IPS-18a (cell line): ENCODE data around the gene FKBP10.

Source experiments
- H3K27ac ChIP-seq: one replicate; pipeline ENCODE4 v1.5.1; 2013; ENCODE audit warnings: low read length
- H3K27me3 ChIP-seq: one replicate; pipeline ENCODE4 v1.6.1; 2013; ENCODE audit warnings: mild to moderate bottlenecking, low read length; ENCODE audit not compliant: control insufficient read depth, insufficient read depth
- H3K36me3 ChIP-seq: one replicate; pipeline ENCODE4 v1.6.1; 2013; ENCODE audit warnings: low read depth, low read length; ENCODE audit not compliant: control insufficient read depth
- H3K4me1 ChIP-seq: one replicate; pipeline ENCODE4 v1.6.1; 2013; ENCODE audit warnings: low read depth, low read length; ENCODE audit not compliant: control insufficient read depth
- H3K4me3 ChIP-seq: one replicate; pipeline ENCODE4 v1.5.1; 2013; ENCODE audit warnings: low read length
- H3K9ac ChIP-seq: one replicate; pipeline ENCODE4 v1.6.1; 2013; ENCODE audit warnings: mild to moderate bottlenecking, low read length, moderate library complexity
- H3K9me3 ChIP-seq: one replicate; pipeline ENCODE4 v1.6.1; 2013; ENCODE audit warnings: low read depth, low read length; ENCODE audit not compliant: control insufficient read depth

FKBP10 gene

GRCh38 chr17:41785091-41785858 is 27.5 kb upstream of the FKBP10 start:
- no peaks in the 10 kb centered on the region for H3K36me3 ChIP-seq
- peak overlapping the region; percentile 77 for H3K27ac ChIP-seq
- H3K4me1 ChIP-seq = peaks cover 6% of the 10 kb centered on the region
- H3K9me3 ChIP-seq = no peaks in the 10 kb centered on the region
- no peaks in the 10 kb centered on the region for H3K27me3 ChIP-seq
- peak overlapping the region; percentile 78 for H3K4me3 ChIP-seq
- peak overlapping the region; percentile 90 for H3K9ac ChIP-seq

GRCh38 chr17:41785859-41786226 is 27.0 kb upstream of the FKBP10 start:
- no peaks in the 10 kb centered on the region for H3K9me3 ChIP-seq
- peak overlapping the region; percentile 75 for H3K27ac ChIP-seq
- peak overlapping the region; percentile 90 for H3K9ac ChIP-seq
- H3K27me3 ChIP-seq = no peaks in the 10 kb centered on the region
- peak overlapping the region; percentile 78 for H3K4me3 ChIP-seq
- H3K4me1 ChIP-seq = peaks cover 6% of the 10 kb centered on the region
- no peaks in the 10 kb centered on the region for H3K36me3 ChIP-seq

GRCh38 chr17:41786227-41787020 is 26.4 kb upstream of the FKBP10 start, which contains the start of gene JUP:
JUP (minus strand) TSS chr17:41786711; CDS start chr17:41771854, 14,857 bp downstream.
- no peaks in the 10 kb centered on the region for H3K36me3 ChIP-seq
- H3K9ac ChIP-seq = peak within 1 kb of the TSS; percentile 90
- H3K4me1 ChIP-seq = peaks cover 6% of the 10 kb centered on the region
- peak within 1 kb of the TSS; percentile 78 for H3K4me3 ChIP-seq
- H3K27ac ChIP-seq = peak within 1 kb of the TSS; percentile 75
- no peaks in the 10 kb centered on the region for H3K9me3 ChIP-seq
- no peaks in the 10 kb centered on the region for H3K27me3 ChIP-seq

GRCh38 chr17:41787021-41787418 is 25.8 kb upstream of the FKBP10 start:
- H3K9me3 ChIP-seq = no peaks in the 10 kb centered on the region
- no peaks in the 10 kb centered on the region for H3K27me3 ChIP-seq
- H3K9ac ChIP-seq = no peak overlapping the region
- no peak overlapping the region for H3K27ac ChIP-seq
- H3K4me1 ChIP-seq = peaks cover 6% of the 10 kb centered on the region
- H3K36me3 ChIP-seq = no peaks in the 10 kb centered on the region
- H3K4me3 ChIP-seq = no peak overlapping the region

- Histone ChIP-seq H3K4me3 (peak overlapping the region; percentile 5), H3K4me1 (peaks cover 21% of the 10 kb centered on the region), H3K27ac (no peak overlapping the region), H3K36me3 (no peaks in the 10 kb centered on the region), H3K9me3 (no peaks in the 10 kb centered on the region), H3K27me3 (peaks cover 13% of the 10 kb centered on the region), H3K9ac (no peak overlapping the region)
Measured at GRCh38 chr17:41792845-41793783, 19.7 kb upstream of the FKBP10 start.

GRCh38 chr17:41793784-41794539 is 18.8 kb upstream of the FKBP10 start:
- Histone ChIP-seq H3K27ac (no peak overlapping the region), H3K9ac (no peak overlapping the region), H3K27me3 (peaks cover 13% of the 10 kb centered on the region), H3K4me1 (peaks cover 21% of the 10 kb centered on the region), H3K36me3 (no peaks in the 10 kb centered on the region), H3K9me3 (no peaks in the 10 kb centered on the region), H3K4me3 (peak overlapping the region; percentile 5)

- H3K27me3 ChIP-seq = peaks cover 13% of the 10 kb centered on the region
- no peak overlapping the region for H3K9ac ChIP-seq
- H3K36me3 ChIP-seq = no peaks in the 10 kb centered on the region
- H3K4me1 ChIP-seq = peaks cover 21% of the 10 kb centered on the region
- no peak overlapping the region for H3K27ac ChIP-seq
- H3K9me3 ChIP-seq = no peaks in the 10 kb centered on the region
- H3K4me3 ChIP-seq = no peak overlapping the region
Measured at GRCh38 chr17:41794540-41794975, 18.2 kb upstream of the FKBP10 start.

- H3K4me1 ChIP-seq = peaks cover 32% of the 10 kb centered on the region
- H3K27ac ChIP-seq = no peak overlapping the region
- no peaks in the 10 kb centered on the region for H3K9me3 ChIP-seq
- peaks cover 13% of the 10 kb centered on the region for H3K27me3 ChIP-seq
- H3K9ac ChIP-seq = no peak overlapping the region
- no peaks in the 10 kb centered on the region for H3K36me3 ChIP-seq
- no peak overlapping the region for H3K4me3 ChIP-seq
Measured at GRCh38 chr17:41796121-41796895, 16.5 kb upstream of the FKBP10 start.

GRCh38 chr17:41797377-41797776 is 15.4 kb upstream of the FKBP10 start:
- Histone ChIP-seq H3K27ac (no peak overlapping the region), H3K9me3 (no peaks in the 10 kb centered on the region), H3K36me3 (no peaks in the 10 kb centered on the region), H3K27me3 (peaks cover 13% of the 10 kb centered on the region), H3K4me3 (no peak overlapping the region), H3K9ac (no peak overlapping the region), H3K4me1 (peaks cover 33% of the 10 kb centered on the region)

- H3K36me3 ChIP-seq = no peaks in the 10 kb centered on the region
- H3K9ac ChIP-seq = no peak overlapping the region
- no peaks in the 10 kb centered on the region for H3K9me3 ChIP-seq
- peaks cover 14% of the 10 kb centered on the region for H3K4me1 ChIP-seq
- H3K4me3 ChIP-seq = no peak overlapping the region
- H3K27ac ChIP-seq = no peak overlapping the region
- peaks cover 3% of the 10 kb centered on the region for H3K27me3 ChIP-seq
Measured at GRCh38 chr17:41799366-41799765, 13.4 kb upstream of the FKBP10 start.
